Glutamatergic neuron (in vitro differentiated cells): ENCODE measurements around the gene PFKL. TPM values are rescaled to one million over a fixed set of nuclear protein-coding genes. Genes with fewer than 3 reads are reported as not detected.
"Not testable (repeated sequence)": the region's sequence is repeated elsewhere in the genome, so short reads cannot be mapped to it uniquely, and the experiment has no call there.

Experiments used
- DNase-seq: peaks from one replicate; pipeline ENCODE4 v3.0.0; 2022
- H3K27ac Mint-ChIP-seq: one replicate; pipeline ENCODE4 v1.8.0; 2020; ENCODE audit warnings: mild to moderate bottlenecking, mixed read lengths, inconsistent platforms; ENCODE audit not compliant: unreplicated experiment
- H3K27me3 Mint-ChIP-seq: one replicate; pipeline ENCODE4 v1.8.0; 2020; ENCODE audit warnings: mild to moderate bottlenecking, moderate library complexity, mixed read lengths, inconsistent platforms; ENCODE audit not compliant: unreplicated experiment
- H3K36me3 Mint-ChIP-seq: one replicate; pipeline ENCODE4 v1.8.0; 2020; ENCODE audit warnings: mild to moderate bottlenecking, mixed read lengths, inconsistent platforms; ENCODE audit not compliant: unreplicated experiment
- H3K4me1 Mint-ChIP-seq: one replicate; pipeline ENCODE4 v1.8.0; 2020; ENCODE audit warnings: mild to moderate bottlenecking, low read depth, mixed read lengths, inconsistent platforms; ENCODE audit not compliant: unreplicated experiment
- H3K4me3 Mint-ChIP-seq: one replicate; pipeline ENCODE4 v1.8.0; 2020; ENCODE audit warnings: mild to moderate bottlenecking, mixed read lengths, inconsistent platforms; ENCODE audit not compliant: unreplicated experiment
- H3K9me3 Mint-ChIP-seq: one replicate; pipeline ENCODE4 v1.8.0; 2020; ENCODE audit warnings: mild to moderate bottlenecking, moderate library complexity, mixed read lengths, inconsistent platforms; ENCODE audit not compliant: unreplicated experiment
- CTCF ChIP-seq: fragments of 200-600 bp; sonication (generic); IDR thresholded peaks from one replicate; pipeline ENCODE4 v1.5.0; 2021; ENCODE audit not compliant: partially characterized antibody, unreplicated experiment
- total RNA-seq: library from RNA; stranded (reverse); fragmentation: NEBNext Ultra II Directional; extraction: Animal tissue kit (Norgen Biotek cat#: 25700); gene quantifications from one replicate; pipeline ENCODE4 v1.2.1, GENCODE V29; 2021; ENCODE audit not compliant: unreplicated experiment

PFKL gene
- total RNA-seq, 1 donor from 2014 or later = 48.6 TPM

- peak within 1 kb of the TSS; percentile 84 for H3K4me3 Mint-ChIP-seq
- H3K27ac Mint-ChIP-seq = peak within 1 kb of the TSS; percentile 89
- H3K4me1 Mint-ChIP-seq = peaks cover 17% of the 10 kb centered on the region
- peak; percentile 97 for DNase-seq
- H3K9me3 Mint-ChIP-seq = peaks cover 11% of the 10 kb centered on the region
- peaks cover 17% of the 10 kb centered on the region for H3K27me3 Mint-ChIP-seq
- H3K36me3 Mint-ChIP-seq = no peaks in the 10 kb centered on the region
- no peak for TF ChIP-seq CTCF
These were observed 39.4 kb downstream of the PFKL start, which contains the start of gene CFAP410 for GRCh38 chr21:44338971-44339910. Gene CFAP410 (minus strand): TSS chr21:44339390. CDS start chr21:44339194, 196 bp downstream.

GRCh38 chr21:44341726-44342458 is 42.0 kb downstream of the PFKL start:
- H3K4me3 Mint-ChIP-seq, DNase-seq, H3K27ac Mint-ChIP-seq, H3K36me3 Mint-ChIP-seq: not testable (repeated sequence)
- peaks cover 11% of the 10 kb centered on the region for H3K9me3 Mint-ChIP-seq
- H3K27me3 Mint-ChIP-seq = peaks cover 20% of the 10 kb centered on the region
- peaks cover 19% of the 10 kb centered on the region for H3K4me1 Mint-ChIP-seq

GRCh38 chr21:44342981-44343380 is 43.1 kb downstream of the PFKL start:
- H3K36me3 Mint-ChIP-seq, H3K27ac Mint-ChIP-seq, H3K4me1 Mint-ChIP-seq, H3K9me3 Mint-ChIP-seq, DNase-seq, H3K4me3 Mint-ChIP-seq: not testable (repeated sequence)
- H3K27me3 Mint-ChIP-seq = peaks cover 17% of the 10 kb centered on the region

- Mint-ChIP-seq H3K27me3 (peaks cover 12% of the 10 kb centered on the region), H3K36me3 (no peaks in the 10 kb centered on the region), H3K4me1 (peaks cover 6% of the 10 kb centered on the region), H3K27ac (no peak overlapping the region), H3K9me3 (peaks cover 8% of the 10 kb centered on the region), H3K4me3 (no peak overlapping the region)
- no peak for TF ChIP-seq CTCF
- DNase-seq = no peak
These were observed 44.8 kb downstream of the PFKL start for GRCh38 chr21:44344541-44345183.

GRCh38 chr21:44345495-44345894 is 45.6 kb downstream of the PFKL start:
- Mint-ChIP-seq H3K4me1 (peaks cover 4% of the 10 kb centered on the region), H3K27me3 (peaks cover 5% of the 10 kb centered on the region), H3K9me3 (peaks cover 2% of the 10 kb centered on the region), H3K36me3 (no peaks in the 10 kb centered on the region), H3K4me3 (no peak overlapping the region), H3K27ac (no peak overlapping the region)
- no peak for TF ChIP-seq CTCF
- no peak for DNase-seq
